Measurements from ENCODE around the gene PDXK. TPM values are rescaled to one million over a fixed set of nuclear protein-coding genes. Genes with fewer than 3 reads are reported as not detected.
A peak's percentile ranks its signal among the peaks of the same experiment; 100 is the strongest.

The PDXK gene
- total RNA-seq, 1 experiment from 2014 or later, result 210 TPM

DNA sequence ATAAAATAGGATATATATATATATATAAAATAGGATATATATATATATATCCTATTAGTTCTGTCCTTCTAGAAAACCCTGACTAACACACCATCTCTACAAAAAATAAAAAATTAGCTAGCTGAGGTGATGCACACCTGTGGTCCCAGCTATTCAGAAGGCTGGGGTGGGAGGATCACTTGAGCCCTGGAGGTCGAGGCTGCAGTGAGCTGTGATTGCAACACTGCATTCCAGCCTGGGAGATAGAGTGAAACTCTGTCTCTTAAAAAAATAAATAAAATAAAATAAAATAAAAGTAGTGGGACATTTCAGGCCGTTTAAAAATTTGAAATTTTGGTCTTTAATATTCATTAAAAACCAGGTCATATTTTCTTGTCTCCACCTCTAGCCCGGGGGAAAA is 66.2 kb downstream of the PDXK start:
- POLR2A ChIA-PET, result interaction anchor here (0.7 kb wide), 1 partner anchor 606 kb away, joined by 3 read pairs; no protein-coding TSS in a partner anchor
- H3K9me3 Mint-ChIP-seq (ENCODE audit: unreplicated experiment), result no peaks in the 10 kb centered on the region
- H3K27ac Mint-ChIP-seq (ENCODE audit: low read depth, unreplicated experiment), result no peak overlapping the region
- no peak for DNase-seq (ENCODE audit: unreplicated experiment)
- peaks cover 4% of the 10 kb centered on the region for H3K36me3 Mint-ChIP-seq (ENCODE audit: insufficient read depth, unreplicated experiment)
- no TSS peak for BruUV-seq (replicated peaks)
- intact Hi-C loops (cut with micrococcal nuclease), result no loop called here
- no peaks in the 10 kb centered on the region for H3K27me3 Mint-ChIP-seq (ENCODE audit: insufficient read depth, unreplicated experiment)
- CTCF ChIA-PET, result interaction anchor here (0.6 to 0.7 kb wide), 2 partner anchors 199 to 217 kb away, joined by 3 to 4 read pairs; no protein-coding TSS in a partner anchor
- TF ChIP-seq, protein P1, sequence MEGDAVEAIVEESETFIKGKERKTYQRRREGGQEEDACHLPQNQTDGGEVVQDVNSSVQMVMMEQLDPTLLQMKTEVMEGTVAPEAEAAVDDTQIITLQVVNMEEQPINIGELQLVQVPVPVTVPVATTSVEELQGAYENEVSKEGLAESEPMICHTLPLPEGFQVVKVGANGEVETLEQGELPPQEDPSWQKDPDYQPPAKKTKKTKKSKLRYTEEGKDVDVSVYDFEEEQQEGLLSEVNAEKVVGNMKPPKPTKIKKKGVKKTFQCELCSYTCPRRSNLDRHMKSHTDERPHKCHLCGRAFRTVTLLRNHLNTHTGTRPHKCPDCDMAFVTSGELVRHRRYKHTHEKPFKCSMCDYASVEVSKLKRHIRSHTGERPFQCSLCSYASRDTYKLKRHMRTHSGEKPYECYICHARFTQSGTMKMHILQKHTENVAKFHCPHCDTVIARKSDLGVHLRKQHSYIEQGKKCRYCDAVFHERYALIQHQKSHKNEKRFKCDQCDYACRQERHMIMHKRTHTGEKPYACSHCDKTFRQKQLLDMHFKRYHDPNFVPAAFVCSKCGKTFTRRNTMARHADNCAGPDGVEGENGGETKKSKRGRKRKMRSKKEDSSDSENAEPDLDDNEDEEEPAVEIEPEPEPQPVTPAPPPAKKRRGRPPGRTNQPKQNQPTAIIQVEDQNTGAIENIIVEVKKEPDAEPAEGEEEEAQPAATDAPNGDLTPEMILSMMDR (IDR thresholded peaks at IDR 0.05; ENCODE audit: unreplicated experiment), result no peak
- no peak overlapping the region for H3K4me3 Mint-ChIP-seq (ENCODE audit: unreplicated experiment)
- H3K4me1 Mint-ChIP-seq (ENCODE audit: insufficient read depth, unreplicated experiment), result peaks cover 13% of the 10 kb centered on the region

DNA sequence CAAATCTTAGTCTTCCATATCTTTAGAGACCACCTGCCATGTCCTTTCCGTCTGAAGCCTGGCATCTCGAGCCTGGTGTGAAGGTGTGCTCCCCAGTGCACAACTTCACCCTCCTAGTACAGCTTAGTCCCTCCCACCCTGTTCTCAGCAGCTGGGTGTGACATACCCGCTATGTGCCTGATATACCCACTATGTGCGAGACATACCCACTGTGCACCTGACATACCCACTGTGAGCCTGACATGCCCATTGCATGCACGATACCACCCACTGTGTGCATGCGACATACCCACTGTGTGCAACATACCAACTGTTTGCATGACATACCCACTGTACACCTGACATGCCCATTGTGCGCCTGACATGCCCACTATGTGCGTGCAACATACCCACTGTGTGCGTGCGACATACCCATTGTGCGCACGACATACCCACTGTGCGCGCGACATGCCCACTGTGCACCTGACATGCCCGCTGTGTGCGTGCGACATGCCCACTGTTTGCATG is 67.4 kb downstream of the PDXK start:
- no peaks in the 10 kb centered on the region for H3K27me3 Mint-ChIP-seq (ENCODE audit: insufficient read depth, unreplicated experiment)
- CTCF ChIA-PET, result no interaction called here
- peaks cover 13% of the 10 kb centered on the region for H3K4me1 Mint-ChIP-seq (ENCODE audit: insufficient read depth, unreplicated experiment)
- POLR2A ChIA-PET, result no interaction called here
- DNase-seq (ENCODE audit: unreplicated experiment), result no peak
- no peak overlapping the region for H3K4me3 Mint-ChIP-seq (ENCODE audit: unreplicated experiment)
- H3K9me3 Mint-ChIP-seq (ENCODE audit: unreplicated experiment), result no peaks in the 10 kb centered on the region
- H3K36me3 Mint-ChIP-seq (ENCODE audit: insufficient read depth, unreplicated experiment), result peaks cover 9% of the 10 kb centered on the region
- peak overlapping the region; percentile 75 for H3K27ac Mint-ChIP-seq (ENCODE audit: low read depth, unreplicated experiment)
- no TSS peak for BruUV-seq (replicated peaks)
- intact Hi-C loops (cut with micrococcal nuclease), result no loop called here
- TF ChIP-seq, protein P1 (IDR thresholded peaks at IDR 0.05; ENCODE audit: unreplicated experiment), result no peak

DNA sequence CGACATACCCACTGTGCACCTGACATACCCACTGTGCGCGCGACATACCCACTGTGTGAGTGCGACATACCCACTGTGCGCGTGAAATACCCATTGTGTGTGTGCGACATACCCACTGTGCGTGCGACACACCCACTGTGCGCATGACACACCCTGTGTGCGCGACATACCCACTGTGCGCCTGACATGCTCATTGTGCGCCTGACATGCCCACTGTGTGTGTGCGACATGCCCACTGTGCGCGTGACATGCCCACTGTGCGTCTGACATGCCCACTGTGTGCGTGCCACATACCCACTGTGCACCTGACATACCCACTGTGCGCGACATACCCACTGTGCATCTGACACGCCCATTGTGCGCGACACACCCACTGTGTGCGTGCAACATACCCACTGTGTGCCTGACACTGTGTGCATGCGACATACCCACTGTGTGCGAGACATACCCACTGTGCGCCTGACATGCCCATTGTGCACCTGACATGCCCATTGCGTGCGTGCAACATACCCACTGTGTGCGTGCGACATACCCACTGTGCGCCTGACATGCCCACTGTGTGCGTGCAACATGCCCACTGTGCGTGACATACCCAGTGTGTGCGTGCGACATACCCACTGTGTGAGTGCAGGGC is 68.0 kb downstream of the PDXK start:
- TF ChIP-seq, protein P1 (IDR thresholded peaks at IDR 0.05; ENCODE audit: unreplicated experiment), result no peak
- Mint-ChIP-seq H3K27ac (ENCODE audit: low read depth, unreplicated experiment) (no peak overlapping the region), H3K9me3 (ENCODE audit: unreplicated experiment) (no peaks in the 10 kb centered on the region), H3K4me3 (ENCODE audit: unreplicated experiment) (no peak overlapping the region), H3K27me3 (ENCODE audit: insufficient read depth, unreplicated experiment) (no peaks in the 10 kb centered on the region), H3K4me1 (ENCODE audit: insufficient read depth, unreplicated experiment) (peaks cover 13% of the 10 kb centered on the region), H3K36me3 (ENCODE audit: insufficient read depth, unreplicated experiment) (peaks cover 14% of the 10 kb centered on the region)
- no TSS peak for BruUV-seq (replicated peaks)
- CTCF ChIA-PET, result no interaction called here
- POLR2A ChIA-PET, result no interaction called here
- DNase-seq (ENCODE audit: unreplicated experiment), result no peak
- intact Hi-C loops (cut with micrococcal nuclease), result no loop called here

DNA sequence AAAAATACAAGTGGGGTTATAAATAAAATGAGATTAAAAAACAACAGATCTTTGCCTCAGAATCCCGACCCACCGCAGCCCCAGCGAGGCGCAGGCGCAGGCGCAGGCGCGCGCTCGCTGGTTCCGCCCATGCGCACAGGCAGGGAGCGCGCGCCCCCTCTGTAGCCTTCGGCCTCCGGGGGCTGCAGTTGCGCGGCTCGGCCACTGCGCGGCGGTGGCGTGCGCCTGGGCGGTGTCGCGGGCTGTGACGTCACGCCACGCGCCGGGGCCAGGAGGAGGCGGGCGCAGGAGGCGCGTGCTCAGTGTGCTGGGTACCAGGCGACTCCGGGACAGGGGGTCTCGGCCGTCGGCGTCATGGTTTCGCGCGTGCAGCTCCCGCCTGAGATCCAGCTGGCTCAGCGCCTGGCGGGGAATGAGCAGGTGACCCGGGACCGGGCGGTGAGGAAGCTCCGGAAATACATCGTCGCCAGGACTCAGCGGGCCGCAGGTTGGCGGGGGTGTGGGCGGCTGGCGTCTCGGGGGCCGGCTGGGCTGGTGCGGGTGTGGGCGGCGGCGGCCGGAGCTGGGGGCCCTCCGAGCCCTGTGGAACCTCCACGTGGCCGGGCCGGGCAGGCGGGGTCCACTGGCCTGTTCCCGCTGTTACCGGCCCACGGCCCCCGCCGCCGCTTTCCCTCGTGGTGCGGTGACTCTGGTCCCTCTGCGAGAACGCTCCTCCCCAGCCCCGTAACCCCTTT is 70.5 kb downstream of the PDXK start, which contains the start of gene RRP1:
Gene RRP1, plus strand, starts transcription at position 302 of the 734 bp plus-strand sequence. Its CDS starts 53 bp downstream, at position 355.
- intact Hi-C loops (cut with micrococcal nuclease), result loop anchor here (1.0 kb wide), 1 partner anchor 129 kb away; no protein-coding TSS in a partner anchor
- TSS peak; percentile 42 for BruUV-seq (replicated peaks)
- TF ChIP-seq, protein P1 (IDR thresholded peaks at IDR 0.05; ENCODE audit: unreplicated experiment), result peak; percentile 93
- ChIA-PET CTCF (interaction anchor here (0.6 to 2.6 kb wide), 18 partner anchors 10 to 1288 kb away, joined by 3 to 9 read pairs (median 3); no protein-coding TSS in a partner anchor), POLR2A (interaction anchor here (0.6 to 2.2 kb wide), 20 partner anchors 11 to 897 kb away, joined by 3 to 11 read pairs (median 4); partner anchors contain the start of genes HSF2BP, NDUFV3, PDXK and RRP1B)
- Mint-ChIP-seq H3K27ac (ENCODE audit: low read depth, unreplicated experiment) (peak within 1 kb of the TSS; percentile 84), H3K4me3 (ENCODE audit: unreplicated experiment) (peak within 1 kb of the TSS; percentile 91), H3K36me3 (ENCODE audit: insufficient read depth, unreplicated experiment) (peaks cover 36% of the 10 kb centered on the region), H3K4me1 (ENCODE audit: insufficient read depth, unreplicated experiment) (peaks cover 6% of the 10 kb centered on the region), H3K9me3 (ENCODE audit: unreplicated experiment) (no peaks in the 10 kb centered on the region), H3K27me3 (ENCODE audit: insufficient read depth, unreplicated experiment) (no peaks in the 10 kb centered on the region)
- DNase-seq (ENCODE audit: unreplicated experiment), result peak; percentile 85
